IMR-90 (cell line): ENCODE measurements around the gene SLC4A5. TPM values are rescaled to one million over a fixed set of nuclear protein-coding genes. Genes with fewer than 3 reads are reported as not detected.

ENCODE experiments used
- ATAC-seq: fragments of 200-7000 bp; cut with Tn5 transposase; 2 replicates; pipeline ENCODE4 v1.9.1; 2020; ENCODE audit warnings: low read depth, mild to moderate bottlenecking, moderate library complexity
- BruUV-seq: library from RNA; stranded (reverse); fragments of 400-500 nt; replicated peaks from 2 replicates; lab custom pipeline; 2021; lab: Mats Ljungman, UMichigan
- CTCF ChIA-PET: fragments of 300-600 bp; formaldehyde crosslinking; extraction: SDS; loops from one replicate; lab custom pipeline; 2021; ENCODE audit warnings: antibody characterized with exemption; lab: Yijun Ruan, JAX
- POLR2A ChIA-PET: fragments of 300-600 bp; sonication (Branson Sonifier 250); formaldehyde crosslinking; loops from one replicate; lab custom pipeline; 2022; ENCODE audit warnings: antibody characterized with exemption; ENCODE audit not compliant: unreplicated experiment; lab: Charles Lee
- DNase-seq: peaks from one replicate; pipeline ENCODE4 v3.0.0; 2013
- H2AFZ ChIP-seq: replicated peaks from 2 replicates; pipeline ENCODE3; 2013; ENCODE audit warnings: low read length, mild to moderate bottlenecking; ENCODE audit not compliant: poor library complexity
- H2AK5ac ChIP-seq: 2 replicates; pipeline ENCODE4 v1.6.1; 2013; ENCODE audit warnings: low read depth, low read length, inconsistent platforms
- H2AK9ac ChIP-seq: replicated peaks from 2 replicates; pipeline ENCODE3; 2013; ENCODE audit warnings: mild to moderate bottlenecking, low read depth, low read length, moderate library complexity; ENCODE audit not compliant: poor library complexity
- H2BK120ac ChIP-seq: 2 replicates; pipeline ENCODE4 v1.6.1; 2013; ENCODE audit warnings: low read depth, low read length, inconsistent platforms
- H2BK15ac ChIP-seq: 3 replicates; pipeline ENCODE4 v1.6.1; 2013; ENCODE audit warnings: low read depth, low read length, inconsistent platforms
- H2BK20ac ChIP-seq: 2 replicates; pipeline ENCODE4 v1.6.1; 2013; ENCODE audit warnings: low read depth, mild to moderate bottlenecking, inconsistent platforms, low read length, moderate library complexity
- H2BK5ac ChIP-seq: 2 replicates; pipeline ENCODE4 v1.6.1; 2013; ENCODE audit warnings: mild to moderate bottlenecking, low read depth, low read length, inconsistent platforms; ENCODE audit not compliant: poor library complexity, severe bottlenecking
- H3K14ac ChIP-seq: replicated peaks from 2 replicates; pipeline ENCODE4 v1.6.1; 2013; ENCODE audit warnings: low read depth, low read length, inconsistent platforms
- H3K18ac ChIP-seq: 2 replicates; pipeline ENCODE4 v1.6.1; 2013; ENCODE audit warnings: low read depth, low read length, control low read depth
- H3K23ac ChIP-seq: 2 replicates; pipeline ENCODE4 v1.6.1; 2013; ENCODE audit warnings: low read depth, low read length, inconsistent platforms
- H3K27ac ChIP-seq: 2 replicates; pipeline ENCODE4 v1.5.1; 2013; ENCODE audit warnings: mild to moderate bottlenecking, control low read depth, low read length; ENCODE audit not compliant: insufficient read depth
- H3K27me3 ChIP-seq: 2 replicates; pipeline ENCODE4 v1.6.1; 2013; ENCODE audit warnings: low read length; ENCODE audit not compliant: control insufficient read depth, insufficient read depth
- H3K36me3 ChIP-seq: 2 replicates; pipeline ENCODE4 v1.6.1; 2013; ENCODE audit warnings: low read length, mixed read lengths; ENCODE audit not compliant: control insufficient read depth, insufficient read depth
- H3K4ac ChIP-seq: 2 replicates; pipeline ENCODE4 v1.6.1; 2013; ENCODE audit warnings: low read depth, low read length, inconsistent platforms
- H3K4me1 ChIP-seq: 2 replicates; pipeline ENCODE4 v1.6.1; 2013; ENCODE audit warnings: low read length, mixed read lengths; ENCODE audit not compliant: control insufficient read depth, insufficient read depth
- H3K4me2 ChIP-seq: 2 replicates; pipeline ENCODE4 v1.6.1; 2013; ENCODE audit warnings: low read depth, mild to moderate bottlenecking, control low read depth, low read length, moderate library complexity
- H3K4me3 ChIP-seq: 2 replicates; pipeline ENCODE4 v1.5.1; 2013; ENCODE audit warnings: low read depth, mild to moderate bottlenecking, control low read depth, low read length, moderate library complexity; ENCODE audit not compliant: insufficient read depth
- H3K56ac ChIP-seq: 2 replicates; pipeline ENCODE4 v1.6.1; 2013; ENCODE audit warnings: low read length, inconsistent platforms; ENCODE audit not compliant: insufficient read depth; ENCODE audit errors: extremely low read depth
- H3K79me1 ChIP-seq, 2 experiments: 2 replicates each; pipeline ENCODE4 v1.6.1; 2013; ENCODE audit warnings: low read length in 2 of 2, inconsistent platforms in 1 of 2, low read depth in 1 of 2
- H3K9ac ChIP-seq: 2 replicates; pipeline ENCODE4 v1.6.1; 2013; ENCODE audit warnings: low read depth, low read length, control low read depth
- H3K9me1 ChIP-seq: 2 replicates; pipeline ENCODE4 v1.6.1; 2013; ENCODE audit warnings: low read length, inconsistent platforms; ENCODE audit not compliant: insufficient read depth
- H3K9me3 ChIP-seq: 2 replicates; pipeline ENCODE4 v1.6.1; 2013; ENCODE audit warnings: low read length; ENCODE audit not compliant: control insufficient read depth, insufficient read depth
- H4K20me1 ChIP-seq: 2 replicates; pipeline ENCODE4 v1.6.1; 2013; ENCODE audit warnings: low read length, inconsistent platforms; ENCODE audit not compliant: insufficient read depth
- H4K5ac ChIP-seq: 2 replicates; pipeline ENCODE4 v1.6.1; 2013; ENCODE audit warnings: mild to moderate bottlenecking, low read depth, low read length, control low read depth
- H4K8ac ChIP-seq, 2 experiments: 2 replicates each; pipeline ENCODE4 v1.6.1; 2013; ENCODE audit warnings: low read depth in 2 of 2, low read length in 2 of 2, control low read depth in 1 of 2, inconsistent platforms in 1 of 2
- H4K91ac ChIP-seq: 2 replicates; pipeline ENCODE4 v1.6.1; 2013; ENCODE audit warnings: low read depth, low read length, inconsistent platforms; ENCODE audit not compliant: insufficient read depth
- CEBPB ChIP-seq: IDR thresholded peaks from 2 replicates; pipeline ENCODE4 v1.6.1; 2012; ENCODE audit warnings: low read depth, low read length, improper control_type of control experiment
- NFE2L2 ChIP-seq: fragments of 150-350 bp; IDR thresholded peaks from 2 replicates; pipeline ENCODE4 v1.6.1; 2016; ENCODE audit warnings: low read depth, mild to moderate bottlenecking, low read length
- RFX5 ChIP-seq: IDR thresholded peaks from 2 replicates; pipeline ENCODE4 v1.8.0; 2012; ENCODE audit warnings: low read depth, mild to moderate bottlenecking, low read length, moderate library complexity
- WGBS, 2 experiments: methylation state at CpG; one replicate each; pipeline versions ENCODE4 v1.1.5 to v1.1.7; 2013; ENCODE audit warnings: missing lambda C conversion rate in 2 of 2; ENCODE audit not compliant: insufficient read length in 1 of 2; ENCODE audit errors: extremely low coverage in 2 of 2; 5-methylcytosine and 5-hydroxymethylcytosine counted together
- dilution Hi-C: fragments of 300-500 bp; cut with HindIII; formaldehyde crosslinking; loops from one replicate; pipeline ENCODE4 v1.14.3; 2018; ENCODE audit warnings: low sequenced_read_pairs; ENCODE audit not compliant: unreplicated experiment
- in situ Hi-C: fragments of 300-500 bp; cut with MboI; formaldehyde crosslinking; loops from 3 replicates; pipeline ENCODE4 v1.14.3; 2019; ENCODE audit warnings: low sequenced_read_pairs, inconsistent platforms, mixed read lengths
- intact Hi-C: fragments of 100-400 bp; cut with micrococcal nuclease; formaldehyde crosslinking; loops from 2 replicates; pipeline ENCODE4 v1.10.0; 2022
- polyA plus RNA-seq, 3 experiments: library from polyadenylated mRNA; depleted of rRNA; stranded (reverse); fragments of >200 nt; gene quantifications; 2 replicates each; pipeline ENCODE4 v1.2.3, GENCODE V29; 2012; ENCODE audit warnings: low replicate concordance in 1 of 3
- total RNA-seq: library from RNA; depleted of rRNA; stranded (reverse); fragments of >200 nt; gene quantifications from 2 replicates; pipeline ENCODE4 v1.2.3, GENCODE V29; 2012

Gene SLC4A5
- total and polyA plus RNA-seq, 2 of the 4 experiments (the other 2 are of a cell fraction), result 0.18 to 0.22 TPM

- H3K9ac ChIP-seq, result no peak overlapping the region
- no peak overlapping the region for H2BK120ac ChIP-seq
- H3K27ac ChIP-seq, result no peak overlapping the region
- H2BK20ac ChIP-seq, result no peak overlapping the region
- H4K20me1 ChIP-seq, result peaks cover 7% of the 10 kb centered on the region; the same call in 1 of the 2 replicates
- no peaks in the 10 kb centered on the region for H3K79me1 ChIP-seq
- TF ChIP-seq CEBPB, result no peak
- no peak for TF ChIP-seq RFX5
- TF ChIP-seq NFE2L2, result no peak
- peaks cover 2% of the 10 kb centered on the region; the same call in 1 of the 2 replicates for H3K4me1 ChIP-seq
- ChIA-PET POLR2A (no interaction called here), CTCF (no interaction called here)
- no peak overlapping the region for H2AFZ ChIP-seq
- H2AK5ac ChIP-seq, result no peak overlapping the region
- no peak overlapping the region for H4K8ac ChIP-seq
- H3K18ac ChIP-seq, result no peak overlapping the region
- no peak overlapping the region for H3K23ac ChIP-seq
- no peaks in the 10 kb centered on the region for H3K9me3 ChIP-seq
- ATAC-seq (no peak), DNase-seq (no peak)
- in situ Hi-C loops (no loop called here), intact Hi-C loops (no loop called here), dilution Hi-C loops (no loop called here)
- no peak overlapping the region for H3K14ac ChIP-seq
- H4K91ac ChIP-seq, result no peak overlapping the region
- H4K5ac ChIP-seq, result no peak overlapping the region
- H3K4me3 ChIP-seq, result no peak overlapping the region
- H2AK9ac ChIP-seq, result no peak overlapping the region
- H3K36me3 ChIP-seq, result no peaks in the 10 kb centered on the region; the same call in 1 of the 2 replicates
- no peak overlapping the region for H2BK5ac ChIP-seq
- no peak overlapping the region for H3K56ac ChIP-seq
- no peak overlapping the region for H3K4ac ChIP-seq
- no peak overlapping the region for H3K4me2 ChIP-seq
- H2BK15ac ChIP-seq, result no peak overlapping the region
- no TSS peak for BruUV-seq
- H3K9me1 ChIP-seq, result peaks cover 7% of the 10 kb centered on the region; the same call in 1 of the 2 replicates
- H3K27me3 ChIP-seq, result peaks cover 8% of the 10 kb centered on the region; the same call in 1 of the 2 replicates
- WGBS, 2 experiments, result 71% methylated on average over 8 of the region's 21 CpGs; no CpG with 5 or more reads in 1 of the 2 experiments
These were observed 116.5 kb downstream of the SLC4A5 start for GRCh38 chr2:74226648-74227213.
